ENCODE results near the gene VWA1.
"Not testable (repeated sequence)": the region's sequence is repeated elsewhere in the genome, so short reads cannot be mapped to it uniquely, and the experiment has no call there.

VWA1 gene

DNA sequence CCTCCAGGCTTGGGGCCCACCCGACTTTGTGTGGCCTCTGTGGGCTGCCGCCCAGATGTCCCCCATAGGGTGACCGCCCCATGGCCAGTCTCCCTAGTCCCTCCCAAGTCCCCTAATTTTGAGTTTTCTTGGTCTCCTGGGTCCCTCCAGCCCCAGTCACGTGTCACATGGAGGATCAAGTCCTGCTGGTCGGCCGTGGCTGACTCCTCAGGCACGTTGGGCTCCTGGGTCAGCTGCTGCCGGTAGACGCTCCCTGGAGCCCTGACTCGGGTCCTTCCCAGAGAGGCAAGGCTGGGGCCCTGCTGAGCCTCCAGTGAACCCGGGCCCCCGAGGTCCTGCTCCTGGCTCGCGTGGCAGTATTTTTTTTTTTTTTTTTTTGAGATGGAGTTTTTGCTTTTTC is 24.2 kb downstream of the VWA1 start:
- not testable (repeated sequence) for DNase-seq

DNA sequence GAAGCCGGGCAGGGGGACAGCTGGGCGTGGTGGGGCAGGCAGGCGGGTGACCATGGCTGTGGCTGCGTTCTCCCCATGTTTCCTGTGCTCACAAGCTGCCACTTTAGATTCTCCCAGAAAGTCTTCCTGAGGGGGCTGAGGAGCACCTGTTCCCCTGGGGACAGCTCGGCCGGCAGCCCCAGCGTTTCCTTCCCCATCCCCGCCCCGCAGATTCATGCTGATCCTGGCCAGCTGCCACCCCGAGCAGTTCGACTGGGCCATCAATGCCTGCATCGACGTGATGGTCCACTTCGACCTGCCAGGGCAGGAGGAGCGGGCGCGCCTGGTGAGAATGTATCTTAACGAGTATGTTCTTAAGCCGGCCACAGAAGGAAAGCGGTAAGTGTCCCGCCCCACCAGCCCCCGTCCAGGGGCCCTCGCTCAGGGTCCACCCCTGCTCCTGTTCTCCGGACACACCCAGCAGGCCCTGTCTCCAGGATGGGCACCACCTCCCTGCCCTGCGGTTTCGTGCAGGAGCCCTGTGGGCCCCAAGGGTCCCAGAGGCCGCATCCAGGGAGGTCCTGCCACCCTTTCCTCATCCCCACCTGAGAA is 25.1 kb downstream of the VWA1 start:
- no peak for DNase-seq

DNA sequence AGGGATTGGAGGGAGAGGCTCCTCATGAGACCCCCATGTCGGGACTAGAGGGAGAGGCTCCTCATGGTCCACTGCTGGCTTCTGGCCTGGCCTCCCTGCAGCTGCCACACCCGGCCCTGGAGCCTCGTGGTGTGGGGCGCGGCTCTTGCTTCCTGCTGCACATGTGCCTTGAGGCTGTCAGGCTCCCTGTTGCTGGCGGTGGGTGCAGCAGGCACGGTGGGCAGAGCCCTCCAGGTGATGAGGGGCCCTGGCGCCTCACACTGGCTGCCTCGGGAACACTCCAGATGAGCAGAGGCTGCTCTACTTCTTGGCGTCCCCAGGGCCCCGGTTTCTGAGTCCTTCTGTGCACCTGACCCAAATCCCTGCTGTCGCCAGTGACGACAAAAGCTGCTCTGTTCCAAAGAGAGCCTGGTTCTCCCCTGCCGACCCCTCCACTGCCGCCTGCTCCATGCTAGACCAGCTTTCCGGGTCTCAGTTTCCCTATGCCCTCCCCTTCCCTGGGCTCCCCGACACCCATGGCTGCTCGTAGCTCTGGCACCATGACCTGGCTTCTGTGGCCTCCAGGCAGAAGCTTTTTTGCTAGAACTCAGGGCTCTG is 26.3 kb downstream of the VWA1 start:
- DNase-seq = no peak

DNA sequence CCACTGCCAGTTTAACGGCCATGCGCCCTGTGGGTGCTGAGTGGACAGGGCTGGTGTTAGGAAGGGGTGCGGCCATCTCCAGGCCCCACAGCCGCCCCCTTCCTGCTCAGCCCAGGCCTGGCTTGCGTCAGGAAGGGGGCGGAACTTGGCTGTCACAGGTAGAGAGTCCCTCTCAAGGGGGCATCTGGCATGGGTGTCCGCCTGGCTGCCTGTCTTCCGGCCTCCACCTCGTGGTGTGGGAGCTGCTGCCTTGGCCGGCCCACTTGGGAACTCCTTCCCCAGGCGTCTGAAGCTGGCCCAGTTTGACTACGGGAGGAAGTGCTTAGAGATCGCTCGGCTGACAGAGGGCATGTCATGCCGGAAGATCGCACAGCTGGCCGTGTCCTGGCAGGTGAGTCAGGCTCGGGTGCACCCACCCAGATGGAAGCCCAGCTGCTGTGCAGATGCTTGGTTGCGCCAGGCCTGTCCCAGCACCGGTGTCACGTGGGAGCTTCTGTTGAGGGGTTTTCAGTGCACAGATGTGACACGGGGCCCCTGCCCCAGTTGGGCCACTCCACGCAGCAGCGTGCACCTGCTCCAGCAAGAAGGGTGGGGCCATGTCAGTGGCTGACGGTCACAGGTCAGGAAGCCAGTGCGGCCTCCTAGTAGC is 27.0 kb downstream of the VWA1 start:
- DNase-seq = no peak

DNA sequence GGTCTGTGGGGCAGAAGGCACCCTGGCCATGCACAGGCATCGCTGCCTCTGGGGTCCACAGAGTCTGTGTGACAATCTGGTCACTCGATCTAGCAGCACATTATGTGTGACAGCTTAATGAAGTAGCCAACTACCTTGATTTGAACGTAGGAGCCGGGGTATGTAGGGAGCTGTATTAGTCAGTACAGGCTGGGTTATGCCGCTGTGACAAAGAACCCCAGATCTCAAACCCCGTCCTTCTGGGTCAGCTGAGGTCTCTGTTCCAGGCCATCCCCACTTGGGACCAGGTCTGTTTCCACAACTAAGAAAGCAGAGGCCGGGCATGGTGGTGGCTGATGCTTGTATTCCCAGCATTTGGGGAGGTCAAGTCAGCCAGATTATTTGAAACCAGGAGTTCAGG is 27.8 kb downstream of the VWA1 start:
- no peak for DNase-seq

DNA sequence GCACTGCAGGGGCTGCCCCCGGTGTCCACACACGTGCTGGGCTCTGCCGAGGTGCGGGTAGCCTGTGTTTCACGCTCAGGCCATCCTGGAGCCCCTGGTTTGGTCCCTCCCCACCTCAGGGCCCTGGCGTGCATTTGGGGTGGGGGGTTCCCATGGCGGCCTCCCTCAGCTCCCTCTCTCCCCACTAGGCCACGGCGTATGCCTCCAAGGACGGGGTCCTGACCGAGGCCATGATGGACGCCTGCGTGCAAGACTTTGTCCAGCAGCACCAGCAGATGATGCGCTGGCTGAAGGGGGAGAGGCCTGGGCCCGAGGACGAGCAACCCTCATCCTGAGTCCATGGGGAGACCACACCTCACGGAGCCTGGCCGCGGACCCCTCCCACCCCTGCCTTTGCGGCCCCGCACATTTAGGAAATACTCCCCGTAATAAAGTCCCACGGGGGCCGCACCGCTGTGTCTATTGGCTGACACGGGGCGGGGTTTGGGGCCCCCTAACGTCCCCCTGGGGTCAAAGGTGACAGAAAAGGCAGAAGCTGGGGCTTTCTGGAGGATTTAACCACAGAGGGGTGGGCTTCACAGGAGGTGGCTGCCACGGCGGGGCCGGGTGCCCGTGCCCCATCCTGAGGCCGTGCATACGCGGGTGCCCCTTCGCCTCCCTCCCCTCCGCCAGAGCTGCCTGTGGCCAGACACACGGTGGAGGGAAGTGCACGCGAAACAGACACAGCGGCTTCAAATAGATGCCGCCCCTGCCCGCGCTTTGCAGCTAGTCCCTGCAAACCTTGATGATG is 32.9 kb downstream of the VWA1 start:
- not testable (repeated sequence) for DNase-seq

DNA sequence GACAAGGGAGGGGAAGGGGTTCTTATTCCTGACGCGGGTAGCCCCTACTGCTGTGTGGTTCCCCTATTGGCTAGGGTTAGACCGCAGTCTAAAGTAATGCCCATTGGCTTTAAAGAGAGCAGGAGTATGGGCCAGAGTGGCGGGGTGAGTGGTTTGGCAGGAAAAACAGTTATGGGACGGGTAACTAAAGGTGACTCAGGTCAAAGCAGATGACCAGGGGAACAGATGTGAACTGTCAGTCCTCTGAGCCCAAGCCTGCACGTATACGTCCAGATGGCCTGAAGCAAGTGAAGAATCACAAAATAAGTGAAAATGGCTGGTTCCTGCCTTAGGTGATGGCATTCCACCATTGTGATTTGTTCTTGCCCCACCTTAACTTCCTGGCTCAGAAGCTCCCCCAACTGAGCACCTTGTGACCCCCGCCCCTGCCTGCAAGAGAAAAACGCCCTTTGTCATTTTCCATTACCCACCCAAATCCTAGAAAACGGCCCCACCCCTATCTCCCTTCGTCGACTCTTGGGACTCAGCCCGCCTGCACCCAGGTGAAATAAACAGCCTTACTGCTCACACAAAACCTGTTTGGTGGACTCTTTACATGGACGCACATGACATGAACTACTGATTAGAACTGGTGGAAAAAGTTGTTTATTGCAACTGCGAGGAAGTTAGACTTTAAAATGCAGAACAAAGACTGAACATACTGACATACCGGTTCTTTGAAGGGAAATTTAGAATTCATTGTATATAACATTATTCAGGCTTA is 35.3 kb downstream of the VWA1 start:
- DNase-seq = no peak

DNA sequence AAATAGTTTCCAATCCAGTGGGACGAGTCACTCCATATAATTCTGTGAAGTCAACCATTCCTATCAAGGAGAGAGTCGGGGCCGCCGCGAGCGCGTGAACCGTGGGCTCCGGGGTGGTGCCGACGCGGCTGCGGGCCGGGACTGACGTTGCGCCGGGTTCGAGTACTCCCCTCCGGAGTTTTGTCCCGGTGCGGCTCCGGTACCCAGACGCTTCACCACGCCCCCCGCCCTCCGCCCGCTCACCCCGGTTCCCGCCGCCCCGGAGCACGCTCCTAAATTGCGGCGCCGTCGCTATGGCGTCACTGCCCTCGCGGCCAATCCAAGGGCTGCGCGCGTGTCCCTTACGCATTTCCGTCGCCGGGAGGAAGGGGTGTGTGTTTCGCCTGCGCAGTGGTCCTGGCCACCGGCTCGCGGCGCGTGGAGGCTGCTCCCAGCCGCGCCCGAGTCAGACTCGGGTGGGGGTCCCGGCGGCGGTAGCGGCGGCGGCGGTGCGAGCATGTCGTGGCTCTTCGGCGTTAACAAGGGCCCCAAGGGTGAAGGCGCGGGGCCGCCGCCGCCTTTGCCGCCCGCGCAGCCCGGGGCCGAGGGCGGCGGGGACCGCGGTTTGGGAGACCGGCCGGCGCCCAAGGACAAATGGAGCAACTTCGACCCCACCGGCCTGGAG is 36.0 kb downstream of the VWA1 start, which contains the start of gene ATAD3B:
Gene ATAD3B (plus strand): TSS at position 377 of the 664 bp plus-strand sequence. CDS start 120 bp downstream, at position 497.
- peak; percentile 83 for DNase-seq

DNA sequence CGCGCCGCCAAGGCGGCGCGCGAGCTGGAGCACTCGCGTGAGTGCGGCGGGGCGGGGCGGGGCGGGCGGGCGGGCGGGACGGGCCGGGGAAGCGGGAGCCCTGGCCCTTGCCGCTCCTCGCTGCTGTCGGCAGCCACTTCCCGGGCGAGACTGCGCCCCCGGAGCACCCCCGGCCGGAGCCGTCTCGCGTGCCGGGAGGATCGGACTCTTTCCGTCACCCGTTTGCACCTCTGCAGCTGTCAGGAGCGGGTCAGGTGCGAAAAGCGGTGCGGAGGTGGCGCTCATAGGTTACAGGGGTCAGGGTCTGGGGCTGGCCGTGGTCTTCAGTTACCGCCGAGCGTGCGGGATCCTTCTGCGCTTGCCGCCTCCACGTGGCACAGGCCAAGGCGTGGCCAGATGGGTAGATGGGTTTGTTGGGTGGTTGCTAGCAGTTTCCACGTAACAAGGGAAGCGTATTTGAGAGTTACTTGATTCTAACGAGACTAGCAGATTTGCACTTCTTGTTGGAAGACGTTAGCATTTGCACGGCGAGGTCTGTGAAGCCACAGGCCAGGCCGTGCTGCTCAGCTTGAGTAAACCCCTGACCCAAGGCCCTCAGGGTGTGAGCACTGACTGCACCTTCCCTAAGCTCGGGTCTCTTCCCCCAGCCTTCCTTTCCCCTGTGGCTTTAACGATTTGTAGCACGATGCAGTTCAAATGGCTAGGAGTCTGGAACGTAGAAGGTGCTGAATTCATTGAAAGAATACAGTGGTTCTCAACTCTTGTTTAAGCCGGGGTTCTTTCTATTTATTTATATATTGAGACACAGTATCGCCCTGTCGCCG is 36.8 kb downstream of the VWA1 start:
- DNase-seq = not testable (repeated sequence)

DNA sequence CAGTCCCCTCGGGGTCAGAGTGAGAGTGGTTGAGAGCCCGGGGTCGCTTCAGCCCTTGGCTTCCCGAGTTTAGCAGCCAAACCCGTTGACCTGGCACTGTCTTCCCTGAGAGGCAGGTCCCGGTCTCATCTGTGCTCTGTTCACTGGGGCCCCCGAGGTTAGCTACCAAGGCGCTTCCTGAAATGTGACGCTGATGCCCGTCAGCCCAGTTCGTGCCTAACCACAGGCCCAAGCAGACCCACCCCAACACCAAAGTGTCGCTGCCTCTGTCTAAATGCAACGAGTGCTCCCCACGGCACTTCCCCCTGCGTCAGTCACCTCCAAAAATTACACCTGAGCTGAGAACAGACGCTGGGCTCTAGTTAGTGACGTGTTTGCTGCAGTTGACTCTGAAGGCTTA is 40.5 kb downstream of the VWA1 start:
- DNase-seq = not testable (repeated sequence)

DNA sequence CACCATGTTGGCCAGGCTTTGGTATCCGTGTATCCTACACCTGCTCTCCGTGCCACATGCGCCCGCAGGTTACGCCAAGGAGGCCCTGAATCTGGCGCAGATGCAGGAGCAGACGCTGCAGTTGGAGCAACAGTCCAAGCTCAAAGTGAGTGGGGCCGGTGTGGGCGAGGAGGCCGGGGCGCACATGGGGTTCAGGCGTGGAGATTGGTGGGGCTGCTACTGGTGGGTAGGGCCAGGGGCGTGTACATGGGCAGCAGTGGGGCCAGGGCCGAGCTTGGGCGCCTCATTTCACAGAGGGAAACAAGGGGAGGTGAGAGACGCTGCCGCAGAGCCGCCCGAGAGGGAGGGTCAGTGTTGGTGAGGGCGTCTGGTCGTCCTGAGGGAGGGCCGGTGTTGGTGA is 41.7 kb downstream of the VWA1 start:
- DNase-seq = no peak

DNA sequence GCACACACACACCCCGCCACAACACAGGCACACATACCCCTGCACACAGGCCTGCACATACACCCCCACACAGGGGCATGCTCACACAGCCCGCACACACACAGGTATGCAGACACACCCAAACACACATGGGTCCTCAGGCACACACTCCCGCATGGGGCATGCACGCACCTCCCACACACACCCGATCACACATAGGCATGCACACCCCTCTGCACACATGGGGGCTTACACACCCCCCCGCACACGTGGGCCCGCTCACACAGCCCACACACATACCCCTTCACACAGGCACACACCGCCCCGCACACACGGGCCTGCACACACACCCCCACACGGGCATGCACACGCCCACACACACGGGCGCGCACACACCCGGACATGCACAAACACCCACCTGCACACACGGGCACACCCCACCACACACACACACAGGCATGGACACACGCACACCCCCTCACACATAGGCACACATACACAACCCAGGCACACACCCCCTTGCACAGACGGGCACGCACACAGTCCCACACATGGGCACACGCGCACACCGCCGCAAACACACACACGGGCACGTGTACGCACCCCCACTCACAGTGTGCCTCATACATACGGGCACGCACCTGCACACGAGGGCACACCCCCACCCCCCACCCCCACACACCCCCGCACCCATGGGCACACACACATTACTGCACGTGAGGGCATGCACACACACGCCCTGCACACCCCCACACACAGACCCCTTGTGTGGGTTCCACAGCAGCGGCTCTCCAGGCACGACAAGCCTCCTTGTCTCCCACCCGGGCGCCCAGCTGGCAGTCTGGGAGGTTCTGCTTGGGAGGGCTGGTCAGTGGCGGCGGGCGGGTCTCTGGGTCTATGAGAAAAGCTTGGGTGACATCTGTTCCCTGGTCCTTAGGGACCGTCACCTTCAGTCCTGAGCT is 44.3 kb downstream of the VWA1 start:
- DNase-seq = no peak

DNA sequence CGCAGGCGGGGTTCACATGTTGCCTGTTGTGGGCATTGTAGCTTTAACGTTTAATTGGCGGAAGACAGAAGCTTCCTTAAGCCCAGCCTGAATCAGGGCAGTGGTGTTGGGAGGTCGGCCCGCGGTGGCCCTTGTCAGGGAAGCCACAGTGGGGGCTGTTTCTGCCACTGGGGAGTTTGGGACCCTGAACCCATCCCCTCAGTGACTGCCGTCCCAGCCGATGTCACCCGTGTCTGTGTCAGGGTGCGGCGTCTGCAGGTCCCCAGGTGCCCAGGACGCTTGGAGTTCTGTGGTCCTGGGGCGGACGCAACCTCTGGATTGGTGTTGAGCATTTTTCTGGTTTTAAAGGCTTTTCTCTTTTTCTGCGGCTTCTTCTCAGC is 45.0 kb downstream of the VWA1 start:
- not testable (repeated sequence) for DNase-seq

DNA sequence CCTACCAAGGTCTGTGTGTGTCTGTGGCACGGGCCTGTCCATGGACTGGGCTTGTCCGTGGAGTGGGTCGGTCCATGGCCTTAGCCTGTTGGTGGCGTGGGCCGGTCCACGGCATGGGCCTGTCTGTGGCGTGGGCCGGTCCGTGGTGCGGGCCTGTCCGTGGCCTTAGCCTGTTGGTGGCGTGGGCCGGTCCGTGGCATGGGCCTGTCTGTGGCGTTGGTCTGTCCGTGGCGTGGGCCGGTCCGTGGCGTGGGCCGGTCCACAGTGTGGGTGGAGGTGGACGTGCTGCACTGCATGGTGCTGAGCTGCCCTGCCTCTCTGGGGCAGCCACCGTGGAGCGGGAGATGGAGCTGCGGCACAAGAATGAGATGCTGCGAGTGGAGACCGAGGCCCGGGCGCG is 46.3 kb downstream of the VWA1 start:
- not testable (repeated sequence) for DNase-seq

DNA sequence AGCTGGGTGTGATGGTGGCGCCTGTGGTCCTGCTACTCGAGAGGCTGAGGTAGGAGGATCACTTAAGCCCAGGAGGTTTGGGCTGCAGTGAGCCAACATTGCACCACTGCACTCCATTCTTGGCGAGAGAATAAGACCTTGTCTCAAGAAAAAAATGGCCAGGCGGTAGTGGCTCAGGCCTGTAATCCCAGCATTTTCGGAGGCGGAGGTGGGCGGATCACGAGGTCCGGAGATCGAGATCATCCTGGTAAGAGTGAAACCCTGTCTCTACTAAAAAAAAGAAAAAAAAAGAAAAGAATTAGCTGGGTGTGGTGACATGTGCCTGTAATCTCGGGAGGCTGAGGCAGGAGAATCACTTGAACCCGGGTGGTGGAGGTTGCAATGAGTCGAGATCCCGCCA is 47.4 kb downstream of the VWA1 start:
- no peak for DNase-seq

DNA sequence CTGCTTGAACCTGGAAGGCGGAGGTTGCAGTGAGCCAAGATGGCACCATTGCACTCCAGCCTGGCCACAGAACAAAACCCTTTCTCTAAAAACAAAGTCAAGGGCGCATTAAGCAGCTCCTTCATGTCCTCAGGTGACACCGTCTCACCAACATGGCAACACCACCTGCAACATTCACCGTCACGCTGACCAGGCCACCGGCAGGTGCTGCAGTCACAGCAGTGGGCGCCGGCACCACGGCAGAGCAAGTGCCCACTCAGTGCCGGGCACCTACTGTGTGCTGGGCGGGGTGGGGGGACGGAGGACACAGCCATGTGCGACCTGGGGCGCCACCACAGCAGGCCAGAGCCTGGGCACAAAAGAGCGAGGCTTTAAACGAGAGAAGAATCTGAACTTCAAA is 48.2 kb downstream of the VWA1 start:
- no peak for DNase-seq

DNA sequence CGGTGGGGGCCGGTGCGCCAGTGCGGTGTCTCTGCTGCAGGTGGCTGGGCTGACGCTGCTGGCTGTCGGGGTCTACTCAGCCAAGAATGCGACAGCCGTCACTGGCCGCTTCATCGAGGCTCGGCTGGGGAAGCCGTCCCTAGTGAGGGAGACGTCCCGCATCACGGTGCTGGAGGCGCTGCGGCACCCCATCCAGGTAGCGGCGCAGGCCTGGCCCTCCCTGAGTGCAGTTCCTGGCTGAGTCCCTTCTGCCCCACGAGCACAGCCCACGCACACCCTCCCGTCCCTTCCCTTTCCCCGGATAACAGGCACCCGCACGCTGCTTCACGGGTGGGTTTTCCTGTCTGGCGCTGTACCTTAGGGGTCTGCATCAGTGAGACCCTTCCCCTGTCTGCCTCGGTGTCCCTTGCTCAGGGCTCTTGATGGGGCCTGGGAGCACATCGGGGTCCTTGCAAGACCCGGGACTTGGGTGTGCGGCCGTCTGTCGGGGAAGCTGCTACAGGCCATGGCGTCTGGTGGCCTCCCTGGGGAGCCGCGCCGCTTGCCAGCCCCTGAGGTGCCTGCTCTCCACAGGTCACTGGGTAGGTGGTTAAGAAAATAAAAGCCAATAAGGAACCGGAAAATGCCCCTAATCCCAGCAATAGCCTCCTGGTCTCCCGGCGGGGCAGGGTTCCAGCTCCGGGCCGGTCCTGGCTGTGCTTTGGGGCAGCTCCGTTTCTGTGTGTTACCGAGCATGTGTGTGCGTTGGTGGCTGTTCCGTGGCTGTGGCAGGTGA is 49.7 kb downstream of the VWA1 start:
- DNase-seq = not testable (repeated sequence)

DNA sequence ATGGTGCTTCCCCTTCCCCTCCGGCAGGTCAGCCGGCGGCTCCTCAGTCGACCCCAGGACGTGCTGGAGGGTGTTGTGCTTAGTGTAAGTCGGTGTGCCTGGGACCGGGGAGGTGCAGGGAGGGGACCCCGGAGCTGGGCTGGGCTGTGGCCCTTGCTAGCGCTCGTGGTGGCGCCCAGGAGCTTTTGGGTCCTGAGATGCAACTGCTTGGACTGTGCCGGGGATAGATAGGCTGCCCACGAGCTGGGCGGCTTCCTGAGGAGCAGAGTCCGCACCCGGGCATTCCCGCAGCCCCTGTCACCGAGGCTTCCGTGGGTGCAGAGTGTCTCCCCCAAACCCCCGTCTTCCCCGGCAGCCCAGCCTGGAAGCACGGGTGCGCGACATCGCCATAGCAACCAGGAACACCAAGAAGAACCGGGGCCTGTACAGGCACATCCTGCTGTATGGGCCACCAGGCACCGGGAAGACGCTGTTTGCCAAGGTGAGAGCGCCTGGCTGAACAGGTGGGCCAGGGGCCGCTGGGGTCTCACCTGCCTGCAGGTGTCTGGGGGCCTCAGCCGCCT is 50.3 kb downstream of the VWA1 start:
- DNase-seq = not testable (repeated sequence)

DNA sequence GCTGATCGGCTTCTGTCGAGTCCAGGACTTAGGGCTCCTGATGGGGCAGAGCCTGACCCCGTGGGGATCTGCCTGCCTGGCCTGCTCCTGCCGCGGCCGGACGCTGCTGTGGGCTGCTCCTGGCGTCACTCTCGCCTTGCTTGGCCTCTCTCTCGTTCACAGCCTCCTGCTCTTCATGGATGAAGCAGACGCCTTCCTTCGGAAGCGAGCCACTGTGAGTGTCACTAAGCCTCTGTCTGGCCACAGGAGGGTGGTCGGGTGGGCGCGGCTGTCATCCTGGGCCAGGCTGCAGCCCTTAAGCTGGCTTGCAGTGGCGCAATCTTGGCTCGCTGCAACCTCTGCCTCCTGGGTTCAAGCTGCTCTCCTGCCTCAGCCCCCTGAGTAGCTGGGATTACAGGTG is 52.2 kb downstream of the VWA1 start:
- DNase-seq = no peak

Data from activated gamma-delta T cell treated with Interleukin-2 at 50 U/mL for 16 hours (primary cell).